HCT116 (cell line): ENCODE measurements around the gene KIF13A. TPM values are rescaled to one million over a fixed set of nuclear protein-coding genes. Genes with fewer than 3 reads are reported as not detected.

ENCODE experiments used
- ATAC-seq: fragments of 200-7000 bp; cut with Tn5 transposase; 2 replicates; pipeline ENCODE4 v1.9.1; 2020; ENCODE audit warnings: mild to moderate bottlenecking, moderate library complexity
- BruUV-seq: library from RNA; stranded (reverse); fragments of 400-500 nt; replicated peaks from 2 replicates; lab custom pipeline; 2021; lab: Mats Ljungman, UMichigan
- CTCF ChIA-PET: fragments of 300-600 bp; sonication (Branson Sonifier 250); formaldehyde crosslinking; loops from one replicate; lab custom pipeline; 2021; ENCODE audit warnings: antibody characterized with exemption; lab: Charles Lee
- POLR2A ChIA-PET: fragments of 300-600, 350-600 bp; sonication (Branson Sonifier 250); formaldehyde crosslinking; loops from one replicate; lab custom pipeline; 2021; ENCODE audit warnings: antibody characterized with exemption; lab: Charles Lee
- RAD21 ChIA-PET, 2 experiments: fragments of 300-600 bp; sonication (Branson Sonifier 250); formaldehyde crosslinking; loops; one replicate each; lab custom pipeline; 2023; ENCODE audit warnings: low total read pairs in 2 of 2; ENCODE audit not compliant: uncharacterized antibody in 2 of 2, unreplicated experiment in 2 of 2, low non-redundant PET in 1 of 2; lab: Charles Lee
- DNase-seq: peaks from one replicate; pipeline ENCODE4 v3.0.0-alpha.2; 2010; ENCODE audit warnings: low read depth, low spot score
- H2AFZ ChIP-seq: fragments of 200-600 bp; shearing (Covaris generic), sonication (generic); 2 replicates; pipeline ENCODE4 v1.6.1; 2017; ENCODE audit warnings: low read depth, mixed run types, mixed read lengths, antibody characterized with exemption, low read length; ENCODE audit not compliant: poor library complexity, severe bottlenecking
- H3K27ac ChIP-seq: 2 replicates; pipeline ENCODE4 v1.5.1; 2012; ENCODE audit warnings: low read depth, low read length
- H3K27me3 ChIP-seq: fragments of 200-600 bp; sonication (generic); 2 replicates; pipeline ENCODE4 v1.6.1; 2016; ENCODE audit warnings: mixed run types, low read length, mixed read lengths; ENCODE audit not compliant: insufficient read depth
- H3K36me3 ChIP-seq, 2 experiments: fragments of 200-500 bp in 1 of 2; fragments of 200-600 bp in 1 of 2; sonication (Bioruptor generic) in 1 of 2; sonication (generic) in 1 of 2; 2 replicates each; pipeline versions ENCODE4 v1.5.1 to v1.6.1; 2014 to 2016; ENCODE audit warnings: low read length in 2 of 2, inconsistent platforms in 1 of 2, mixed read lengths in 1 of 2, mixed run types in 1 of 2; ENCODE audit not compliant: insufficient read depth in 2 of 2, control insufficient read depth in 1 of 2
- H3K4me1 ChIP-seq, 2 experiments: fragments of 200-600 bp in 1 of 2; sonication (generic) in 1 of 2; 2 replicates each; pipeline versions ENCODE4 v1.5.1 to v1.6.1; 2012 to 2017; ENCODE audit warnings: low read length in 2 of 2, inconsistent platforms in 1 of 2, mild to moderate bottlenecking in 1 of 2, mixed read lengths in 1 of 2, mixed run types in 1 of 2, moderate library complexity in 1 of 2; ENCODE audit not compliant: insufficient read depth in 2 of 2, control insufficient read depth in 1 of 2
- H3K4me2 ChIP-seq: fragments of 200-600 bp; sonication (generic); 2 replicates; pipeline ENCODE4 v1.6.1; 2017; ENCODE audit warnings: mixed run types, low read length, mixed read lengths
- H3K4me3 ChIP-seq, 2 experiments: fragments of 200-600 bp in 1 of 2; sonication (generic) in 1 of 2; replicated peaks in 1 of 2; 2 replicates each; pipeline ENCODE4 v1.5.1; 2011 to 2016; ENCODE audit warnings: low read length in 2 of 2, control low read depth in 1 of 2, low read depth in 1 of 2, mild to moderate bottlenecking in 1 of 2, mixed read lengths in 1 of 2, mixed run types in 1 of 2
- H3K79me2 ChIP-seq: fragments of 200-600 bp; sonication (generic); 2 replicates; pipeline ENCODE4 v1.6.1; 2017; ENCODE audit warnings: mild to moderate bottlenecking, mixed run types, low read length, moderate library complexity, mixed read lengths; ENCODE audit not compliant: insufficient read depth
- H3K9ac ChIP-seq: fragments of 200-600 bp; sonication (generic); 2 replicates; pipeline ENCODE4 v1.6.1; 2016; ENCODE audit warnings: low read length, mixed read lengths
- H3K9me2 ChIP-seq: fragments of 200-600 bp; sonication (generic), shearing (Covaris generic); 2 replicates; pipeline ENCODE4 v1.6.1; 2017; ENCODE audit warnings: mixed run types, mild to moderate bottlenecking, moderate library complexity; ENCODE audit not compliant: insufficient read depth
- H3K9me3 ChIP-seq, 2 experiments: fragments of 200-500 bp in 1 of 2; fragments of 200-600 bp in 1 of 2; sonication (Bioruptor generic) in 1 of 2; sonication (generic) in 1 of 2; 2 replicates each; pipeline ENCODE4 v1.6.1; 2014 to 2017; ENCODE audit warnings: low read length in 2 of 2, mixed read lengths in 2 of 2, inconsistent platforms in 1 of 2, low read depth in 1 of 2, mild to moderate bottlenecking in 1 of 2, mixed run types in 1 of 2, moderate library complexity in 1 of 2; ENCODE audit not compliant: control insufficient read depth in 1 of 2, insufficient read depth in 1 of 2
- H4K20me1 ChIP-seq: fragments of 200-600 bp; sonication (generic), shearing (Covaris generic); 2 replicates; pipeline ENCODE4 v1.6.1; 2017; ENCODE audit warnings: mixed run types, mild to moderate bottlenecking, moderate library complexity; ENCODE audit not compliant: insufficient read depth
- CBX3 ChIP-seq: IDR thresholded peaks from 2 replicates; pipeline ENCODE4 v1.6.1; 2012; ENCODE audit warnings: low read depth
- CEBPB ChIP-seq: IDR thresholded peaks from 2 replicates; pipeline ENCODE4 v1.6.1; 2012; ENCODE audit warnings: low read depth
- CTCF ChIP-seq, 3 experiments: fragments of 200-600 bp in 1 of 3; sonication (generic) in 1 of 3; IDR thresholded peaks in 2 of 3; conservative IDR thresholded peaks in 1 of 3; 2 replicates each; pipeline ENCODE4 v1.5.1; 2012 to 2017; ENCODE audit warnings: low read depth in 2 of 3, low read length in 2 of 3, antibody characterized with exemption in 1 of 3, borderline replicate concordance in 1 of 3, control low read depth in 1 of 3, mild to moderate bottlenecking in 1 of 3, mixed read lengths in 1 of 3, mixed run types in 1 of 3, moderate library complexity in 1 of 3; ENCODE audit not compliant: insufficient read depth in 1 of 3
- EGR1 ChIP-seq: IDR thresholded peaks from 2 replicates; pipeline ENCODE4 v1.6.1; 2012; ENCODE audit warnings: low read depth
- ELF1 ChIP-seq: IDR thresholded peaks from 2 replicates; pipeline ENCODE4 v1.6.1; 2012; ENCODE audit warnings: low read depth, borderline replicate concordance
- EZH2 ChIP-seq: fragments of 200-600 bp; sonication (generic); IDR thresholded peaks from 2 replicates; pipeline ENCODE4 v1.6.1; 2017; ENCODE audit warnings: antibody characterized with exemption, mixed run types
- POLR2A ChIP-seq: IDR thresholded peaks from 2 replicates; pipeline ENCODE4 v1.7.0; 2011; ENCODE audit warnings: borderline replicate concordance; ENCODE audit not compliant: insufficient read depth, insufficient read length; ENCODE audit errors: extremely low read depth
- POLR2AphosphoS5 ChIP-seq: IDR thresholded peaks from 2 replicates; pipeline ENCODE4 v1.6.1; 2011; ENCODE audit warnings: mild to moderate bottlenecking, low read depth, low read length, moderate library complexity
- RAD21 ChIP-seq: IDR thresholded peaks from 2 replicates; pipeline ENCODE4 v1.6.1; 2012; ENCODE audit warnings: low read depth, mild to moderate bottlenecking
- SIN3A ChIP-seq: IDR thresholded peaks from 2 replicates; pipeline ENCODE4 v1.6.1; 2012; ENCODE audit warnings: low read depth
- SP1 ChIP-seq: IDR thresholded peaks from 2 replicates; pipeline ENCODE4 v1.6.1; 2012; ENCODE audit warnings: low read depth
- SRF ChIP-seq: IDR thresholded peaks from 2 replicates; pipeline ENCODE4 v1.6.1; 2012; ENCODE audit warnings: low read depth
- ZBTB33 ChIP-seq: IDR thresholded peaks from 2 replicates; pipeline ENCODE4 v1.6.1; 2011; ENCODE audit warnings: mild to moderate bottlenecking, low read length, moderate library complexity; ENCODE audit not compliant: insufficient replicate concordance; ENCODE audit errors: extremely low read depth
- ZFX ChIP-seq: fragments of 450-650 bp; IDR thresholded peaks from 2 replicates; pipeline ENCODE4 v1.6.1; 2017
- intact Hi-C: fragments of 100-400 bp; cut with micrococcal nuclease; formaldehyde crosslinking; loops from 2 replicates; pipeline ENCODE4 v1.10.0; 2022
- total RNA-seq: library from RNA; stranded (reverse); gene quantifications from one replicate; pipeline ENCODE4 v1.2.1, GENCODE V29; 2021; ENCODE audit not compliant: unreplicated experiment

KIF13A gene
- total RNA-seq, 1 experiment from 2014 or later: 23.1 TPM

GRCh38 chr6:17826301-17826700 lies 161.1 kb downstream of the KIF13A start:
- no peak for TF ChIP-seq ELF1
- TF ChIP-seq SIN3A: no peak
- TF ChIP-seq EGR1: no peak
- TF ChIP-seq CEBPB: no peak
- TF ChIP-seq CBX3: no peak
- TF ChIP-seq RAD21: no peak
- TF ChIP-seq ZBTB33: no peak
- no peak for TF ChIP-seq POLR2A
- no peak for TF ChIP-seq SP1
- TF ChIP-seq ZFX: no peak
- no peak for TF ChIP-seq SRF
- no peak for TF ChIP-seq CTCF (IDR thresholded peaks at IDR 0.05 in 2 of 3, conservative IDR thresholded peaks at IDR 0.05 in 1 of 3; ENCODE audit: borderline replicate concordance in 1 of 3, insufficient read depth in 1 of 3, low read depth in 2 of 3, low read length in 2 of 3)
- TF ChIP-seq EZH2: no peak
- TF ChIP-seq POLR2AphosphoS5: no peak
- H3K36me3 ChIP-seq: peaks cover 0 to 11% of the 10 kb centered on the region in 2 experiments; a peak in 2 of 4 replicates
- no peaks in the 10 kb centered on the region; a peak in 1 of 4 replicates for H3K4me1 ChIP-seq
- H3K27ac ChIP-seq: no peak overlapping the region
- H3K9me2 ChIP-seq: no peaks in the 10 kb centered on the region
- CTCF ChIA-PET: no interaction called here
- H3K9me3 ChIP-seq: no peaks in the 10 kb centered on the region
- H3K4me3 ChIP-seq: no peak overlapping the region
- POLR2A ChIA-PET: no interaction called here
- BruUV-seq: no TSS peak
- no peaks in the 10 kb centered on the region for H3K79me2 ChIP-seq
- no peak overlapping the region for H3K9ac ChIP-seq
- H2AFZ ChIP-seq: no peak overlapping the region
- ATAC-seq: no peak
- no peaks in the 10 kb centered on the region for H4K20me1 ChIP-seq
- RAD21 ChIA-PET: no interaction called here
- DNase-seq: no peak
- H3K4me2 ChIP-seq: no peak overlapping the region
- H3K27me3 ChIP-seq: no peaks in the 10 kb centered on the region
- intact Hi-C loops: loop anchor here (10.0 kb wide), 1 partner anchor 478 kb away; no protein-coding TSS in a partner anchor
